ENCODE data around the gene MAZ. TPM values are rescaled to one million over a fixed set of nuclear protein-coding genes. Genes with fewer than 3 reads are reported as not detected.

MAZ gene
- total and polyA plus RNA-seq, 2 of the 13 experiments (the other 11 are each of a cell fraction or from before 2014, with no cell fraction given) = 203 to 277 TPM

DNA sequence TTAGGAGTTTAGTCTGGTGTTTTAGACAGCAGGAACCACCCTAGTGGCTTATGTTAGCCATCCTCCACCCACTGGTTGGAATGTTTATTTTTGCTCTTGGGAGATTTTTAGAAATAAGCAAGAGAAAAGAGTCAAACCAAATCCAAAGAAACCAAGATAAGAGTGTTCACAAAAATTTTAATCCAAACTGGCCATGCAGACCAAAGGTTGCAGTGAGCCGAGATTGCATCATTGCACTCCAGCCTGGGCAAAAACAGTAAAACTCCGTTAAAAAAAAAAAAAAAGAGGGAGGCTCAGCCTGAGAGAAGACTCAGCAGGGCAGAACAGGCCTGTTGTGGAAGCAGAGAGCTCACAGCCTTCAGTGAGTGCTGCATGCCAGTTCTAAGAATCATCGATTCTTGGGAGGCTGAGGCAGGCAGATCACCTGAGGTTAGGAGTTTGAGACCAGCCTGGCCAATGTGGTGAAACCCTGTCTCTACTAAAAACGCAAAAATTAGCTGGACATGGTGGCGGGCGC, 48.3 kb upstream of the MAZ start (continued):
- TF ChIP-seq TBL1XR1 (IDR thresholded peaks at IDR 0.05; ENCODE audit: borderline replicate concordance, low read length, partially characterized antibody) = no peak
- TF ChIP-seq YEATS2 (CRISPR knock-in tag; IDR thresholded peaks at IDR 0.05; ENCODE audit: borderline replicate concordance) = peak; percentile 26; the same call in 1 of the 2 replicates
- no peak for TF ChIP-seq HOXA9 (CRISPR knock-in tag; IDR thresholded peaks at IDR 0.05; ENCODE audit: borderline replicate concordance)
- TF ChIP-seq, protein P1, sequence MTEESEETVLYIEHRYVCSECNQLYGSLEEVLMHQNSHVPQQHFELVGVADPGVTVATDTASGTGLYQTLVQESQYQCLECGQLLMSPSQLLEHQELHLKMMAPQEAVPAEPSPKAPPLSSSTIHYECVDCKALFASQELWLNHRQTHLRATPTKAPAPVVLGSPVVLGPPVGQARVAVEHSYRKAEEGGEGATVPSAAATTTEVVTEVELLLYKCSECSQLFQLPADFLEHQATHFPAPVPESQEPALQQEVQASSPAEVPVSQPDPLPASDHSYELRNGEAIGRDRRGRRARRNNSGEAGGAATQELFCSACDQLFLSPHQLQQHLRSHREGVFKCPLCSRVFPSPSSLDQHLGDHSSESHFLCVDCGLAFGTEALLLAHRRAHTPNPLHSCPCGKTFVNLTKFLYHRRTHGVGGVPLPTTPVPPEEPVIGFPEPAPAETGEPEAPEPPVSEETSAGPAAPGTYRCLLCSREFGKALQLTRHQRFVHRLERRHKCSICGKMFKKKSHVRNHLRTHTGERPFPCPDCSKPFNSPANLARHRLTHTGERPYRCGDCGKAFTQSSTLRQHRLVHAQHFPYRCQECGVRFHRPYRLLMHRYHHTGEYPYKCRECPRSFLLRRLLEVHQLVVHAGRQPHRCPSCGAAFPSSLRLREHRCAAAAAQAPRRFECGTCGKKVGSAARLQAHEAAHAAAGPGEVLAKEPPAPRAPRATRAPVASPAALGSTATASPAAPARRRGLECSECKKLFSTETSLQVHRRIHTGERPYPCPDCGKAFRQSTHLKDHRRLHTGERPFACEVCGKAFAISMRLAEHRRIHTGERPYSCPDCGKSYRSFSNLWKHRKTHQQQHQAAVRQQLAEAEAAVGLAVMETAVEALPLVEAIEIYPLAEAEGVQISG (CRISPR knock-in tag; IDR thresholded peaks at IDR 0.05) = peak; percentile 34; the same call in 1 of the 2 replicates
- no peak for TF ChIP-seq MBNL3 (CRISPR knock-in tag; conservative IDR thresholded peaks at IDR 0.05)
- TF ChIP-seq, protein P2, sequence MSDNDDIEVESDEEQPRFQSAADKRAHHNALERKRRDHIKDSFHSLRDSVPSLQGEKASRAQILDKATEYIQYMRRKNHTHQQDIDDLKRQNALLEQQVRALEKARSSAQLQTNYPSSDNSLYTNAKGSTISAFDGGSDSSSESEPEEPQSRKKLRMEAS (IDR thresholded peaks at IDR 0.05) = 0 out of 2 replicates have a peak, but pooled peaks have one; percentile 29
- TF ChIP-seq, protein P3, sequence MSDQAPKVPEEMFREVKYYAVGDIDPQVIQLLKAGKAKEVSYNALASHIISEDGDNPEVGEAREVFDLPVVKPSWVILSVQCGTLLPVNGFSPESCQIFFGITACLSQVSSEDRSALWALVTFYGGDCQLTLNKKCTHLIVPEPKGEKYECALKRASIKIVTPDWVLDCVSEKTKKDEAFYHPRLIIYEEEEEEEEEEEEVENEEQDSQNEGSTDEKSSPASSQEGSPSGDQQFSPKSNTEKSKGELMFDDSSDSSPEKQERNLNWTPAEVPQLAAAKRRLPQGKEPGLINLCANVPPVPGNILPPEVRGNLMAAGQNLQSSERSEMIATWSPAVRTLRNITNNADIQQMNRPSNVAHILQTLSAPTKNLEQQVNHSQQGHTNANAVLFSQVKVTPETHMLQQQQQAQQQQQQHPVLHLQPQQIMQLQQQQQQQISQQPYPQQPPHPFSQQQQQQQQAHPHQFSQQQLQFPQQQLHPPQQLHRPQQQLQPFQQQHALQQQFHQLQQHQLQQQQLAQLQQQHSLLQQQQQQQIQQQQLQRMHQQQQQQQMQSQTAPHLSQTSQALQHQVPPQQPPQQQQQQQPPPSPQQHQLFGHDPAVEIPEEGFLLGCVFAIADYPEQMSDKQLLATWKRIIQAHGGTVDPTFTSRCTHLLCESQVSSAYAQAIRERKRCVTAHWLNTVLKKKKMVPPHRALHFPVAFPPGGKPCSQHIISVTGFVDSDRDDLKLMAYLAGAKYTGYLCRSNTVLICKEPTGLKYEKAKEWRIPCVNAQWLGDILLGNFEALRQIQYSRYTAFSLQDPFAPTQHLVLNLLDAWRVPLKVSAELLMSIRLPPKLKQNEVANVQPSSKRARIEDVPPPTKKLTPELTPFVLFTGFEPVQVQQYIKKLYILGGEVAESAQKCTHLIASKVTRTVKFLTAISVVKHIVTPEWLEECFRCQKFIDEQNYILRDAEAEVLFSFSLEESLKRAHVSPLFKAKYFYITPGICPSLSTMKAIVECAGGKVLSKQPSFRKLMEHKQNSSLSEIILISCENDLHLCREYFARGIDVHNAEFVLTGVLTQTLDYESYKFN (CRISPR knock-in tag; conservative IDR thresholded peaks at IDR 0.05) = peak; percentile 89
- TF ChIP-seq MAZ (IDR thresholded peaks at IDR 0.05; ENCODE audit: borderline replicate concordance, low read depth, low read length) = no peak
- 0 out of 2 replicates have a peak, but pooled peaks have one; percentile 20 for TF ChIP-seq MAZ (CRISPR knock-in tag; IDR thresholded peaks at IDR 0.05; ENCODE audit: low read depth)
- peak; percentile 80 for TF ChIP-seq RCOR2 (CRISPR knock-in tag; IDR thresholded peaks at IDR 0.05)
- TF ChIP-seq REPIN1 (CRISPR knock-in tag; IDR thresholded peaks at IDR 0.05; ENCODE audit: borderline replicate concordance, low read depth) = peak; percentile 60; the same call in 1 of the 2 replicates
- no peak for TF ChIP-seq ZNF746 (CRISPR knock-in tag; IDR thresholded peaks at IDR 0.05)
- TF ChIP-seq, protein P4, sequence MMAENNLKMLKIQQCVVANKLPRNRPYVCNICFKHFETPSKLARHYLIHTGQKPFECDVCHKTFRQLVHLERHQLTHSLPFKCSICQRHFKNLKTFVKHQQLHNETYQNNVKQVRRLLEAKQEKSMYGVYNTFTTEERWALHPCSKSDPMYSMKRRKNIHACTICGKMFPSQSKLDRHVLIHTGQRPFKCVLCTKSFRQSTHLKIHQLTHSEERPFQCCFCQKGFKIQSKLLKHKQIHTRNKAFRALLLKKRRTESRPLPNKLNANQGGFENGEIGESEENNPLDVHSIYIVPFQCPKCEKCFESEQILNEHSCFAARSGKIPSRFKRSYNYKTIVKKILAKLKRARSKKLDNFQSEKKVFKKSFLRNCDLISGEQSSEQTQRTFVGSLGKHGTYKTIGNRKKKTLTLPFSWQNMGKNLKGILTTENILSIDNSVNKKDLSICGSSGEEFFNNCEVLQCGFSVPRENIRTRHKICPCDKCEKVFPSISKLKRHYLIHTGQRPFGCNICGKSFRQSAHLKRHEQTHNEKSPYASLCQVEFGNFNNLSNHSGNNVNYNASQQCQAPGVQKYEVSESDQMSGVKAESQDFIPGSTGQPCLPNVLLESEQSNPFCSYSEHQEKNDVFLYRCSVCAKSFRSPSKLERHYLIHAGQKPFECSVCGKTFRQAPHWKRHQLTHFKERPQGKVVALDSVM (CRISPR knock-in tag; IDR thresholded peaks at IDR 0.05) = peak; percentile 73; the same call in 1 of the 2 replicates
- no peak for TF ChIP-seq MEIS2 (CRISPR knock-in tag; IDR thresholded peaks at IDR 0.05)
- TF ChIP-seq NBN (conservative IDR thresholded peaks at IDR 0.05) = no peak
- no peak for TF ChIP-seq MTA1 (CRISPR knock-in tag; IDR thresholded peaks at IDR 0.05; ENCODE audit: borderline replicate concordance)
- 0 out of 2 replicates have a peak, but pooled peaks have one; percentile 30 for TF ChIP-seq ZNF329 (CRISPR knock-in tag; IDR thresholded peaks at IDR 0.05; ENCODE audit: low read depth)
- TF ChIP-seq CBX5 (CRISPR knock-in tag; IDR thresholded peaks at IDR 0.05; ENCODE audit: borderline replicate concordance) = no peak
- peak; percentile 86 for TF ChIP-seq GFI1 (CRISPR knock-in tag; IDR thresholded peaks at IDR 0.05; ENCODE audit: borderline replicate concordance)
- peak; percentile 34; the same call in 1 of the 2 replicates for TF ChIP-seq KDM5B (CRISPR knock-in tag; IDR thresholded peaks at IDR 0.05; ENCODE audit: borderline replicate concordance)
- TF ChIP-seq SRSF9 (IDR thresholded peaks at IDR 0.05; ENCODE audit: borderline replicate concordance, insufficient read depth, low read depth, low read length, poor library complexity, severe bottlenecking) = no peak

Data from HepG2 (cell line).